Mesenchymal stem cell (in vitro differentiated cells and primary cell): ENCODE measurements around the gene SCAPER.
A peak's percentile ranks its signal among the peaks of the same experiment; 100 is the strongest.

Source experiments
- DNase-seq: peaks from one replicate; pipeline ENCODE4 v3.0.0-alpha.2; 2013
- H2AFZ ChIP-seq: one replicate; pipeline ENCODE4 v1.6.1; 2013; ENCODE audit warnings: low read depth, mild to moderate bottlenecking, control low read depth, inconsistent platforms, low read length, moderate library complexity
- H2AK5ac ChIP-seq: 2 replicates; pipeline ENCODE4 v1.6.1; 2013; ENCODE audit warnings: low read length, moderate library complexity, mild to moderate bottlenecking, inconsistent platforms; ENCODE audit not compliant: severe bottlenecking
- H2BK120ac ChIP-seq: one replicate; pipeline ENCODE4 v1.6.1; 2013; ENCODE audit warnings: low read depth, mild to moderate bottlenecking, inconsistent platforms, low read length, moderate library complexity
- H2BK12ac ChIP-seq, 2 experiments: one replicate each; pipeline ENCODE4 v1.6.1; 2013; ENCODE audit warnings: inconsistent platforms in 2 of 2, low read length in 2 of 2, mild to moderate bottlenecking in 2 of 2, moderate library complexity in 2 of 2, control low read depth in 1 of 2
- H2BK15ac ChIP-seq: one replicate; pipeline ENCODE4 v1.6.1; 2013; ENCODE audit warnings: mild to moderate bottlenecking, low read depth, inconsistent platforms; ENCODE audit not compliant: poor library complexity, severe bottlenecking
- H2BK5ac ChIP-seq: 2 replicates; pipeline ENCODE4 v1.6.1; 2013; ENCODE audit warnings: low read depth, mild to moderate bottlenecking, low read length, control low read depth, inconsistent platforms; ENCODE audit not compliant: poor library complexity, severe bottlenecking
- H3K14ac ChIP-seq, 2 experiments: one replicate each; pipeline ENCODE4 v1.6.1; 2013; ENCODE audit warnings: inconsistent platforms in 2 of 2, low read length in 2 of 2, control low read depth in 1 of 2, mild to moderate bottlenecking in 1 of 2, moderate library complexity in 1 of 2
- H3K18ac ChIP-seq, 2 experiments: one replicate each; pipeline ENCODE4 v1.6.1; 2013; ENCODE audit warnings: inconsistent platforms in 2 of 2, low read length in 2 of 2, control low read depth in 1 of 2, low read depth in 1 of 2, mild to moderate bottlenecking in 1 of 2
- H3K23ac ChIP-seq, 2 experiments: one replicate each; pipeline ENCODE4 v1.6.1; 2013; ENCODE audit warnings: inconsistent platforms in 2 of 2, low read length in 2 of 2, mild to moderate bottlenecking in 2 of 2, moderate library complexity in 2 of 2, control low read depth in 1 of 2
- H3K27ac ChIP-seq: 2 replicates; pipeline ENCODE4 v1.5.1; 2013; ENCODE audit warnings: mild to moderate bottlenecking, moderate library complexity, low read length, control low read depth, inconsistent platforms; ENCODE audit not compliant: poor library complexity, severe bottlenecking
- H3K27me3 ChIP-seq, 2 experiments: 2 replicates each; pipeline versions ENCODE4 v1.6.1 to v1.7.0; 2013; ENCODE audit warnings: low read length in 2 of 2, mild to moderate bottlenecking in 2 of 2, moderate library complexity in 2 of 2, control low read depth in 1 of 2, inconsistent platforms in 1 of 2; ENCODE audit not compliant: control insufficient read depth in 1 of 2, insufficient read depth in 1 of 2
- H3K36me3 ChIP-seq, 2 experiments: 2 replicates each; pipeline versions ENCODE4 v1.6.1 to v1.7.0; 2013; ENCODE audit warnings: low read length in 2 of 2, control low read depth in 1 of 2, inconsistent platforms in 1 of 2, low read depth in 1 of 2, mild to moderate bottlenecking in 1 of 2; ENCODE audit not compliant: insufficient read depth in 2 of 2, control insufficient read depth in 1 of 2
- H3K4ac ChIP-seq, 2 experiments: one replicate each; pipeline ENCODE4 v1.6.1; 2013; ENCODE audit warnings: inconsistent platforms in 2 of 2, low read length in 2 of 2, mild to moderate bottlenecking in 2 of 2, moderate library complexity in 2 of 2, control low read depth in 1 of 2, low read depth in 1 of 2
- H3K4me1 ChIP-seq: 2 replicates; pipeline ENCODE4 v1.6.1; 2013; ENCODE audit warnings: low read depth, low read length, control low read depth; ENCODE audit not compliant: control insufficient read depth, insufficient read depth
- H3K4me2 ChIP-seq: 2 replicates; pipeline ENCODE4 v1.6.1; 2013; ENCODE audit warnings: low read length, mild to moderate bottlenecking, inconsistent platforms; ENCODE audit not compliant: poor library complexity, severe bottlenecking
- H3K4me3 ChIP-seq, 2 experiments: 2 replicates each; pipeline versions ENCODE4 v1.5.1 to v1.7.0; 2013; ENCODE audit warnings: low read length in 2 of 2, mild to moderate bottlenecking in 2 of 2, control low read depth in 1 of 2, low read depth in 1 of 2; ENCODE audit not compliant: insufficient read depth in 1 of 2
- H3K79me1 ChIP-seq: replicated peaks from 2 replicates; pipeline ENCODE4 v1.6.1; 2013; ENCODE audit warnings: mild to moderate bottlenecking, control low read depth, low read length, inconsistent platforms; ENCODE audit not compliant: poor library complexity, severe bottlenecking
- H3K9ac ChIP-seq: 2 replicates; pipeline ENCODE4 v1.7.0; 2013; ENCODE audit warnings: mild to moderate bottlenecking, low read length, moderate library complexity
- H3K9me3 ChIP-seq: 2 replicates; pipeline ENCODE4 v1.7.0; 2013; ENCODE audit warnings: mild to moderate bottlenecking, low read length; ENCODE audit not compliant: control insufficient read depth
- H4K8ac ChIP-seq: one replicate; pipeline ENCODE4 v1.6.1; 2013; ENCODE audit warnings: inconsistent platforms, mild to moderate bottlenecking, low read length, moderate library complexity
- H4K91ac ChIP-seq: one replicate; pipeline ENCODE4 v1.6.1; 2013; ENCODE audit warnings: mild to moderate bottlenecking, low read length, inconsistent platforms
- WGBS: methylation state at CpG from one replicate; pipeline ENCODE4 v1.1.7; 2013; ENCODE audit warnings: mixed read lengths; 5-methylcytosine and 5-hydroxymethylcytosine counted together

SCAPER gene

DNA sequence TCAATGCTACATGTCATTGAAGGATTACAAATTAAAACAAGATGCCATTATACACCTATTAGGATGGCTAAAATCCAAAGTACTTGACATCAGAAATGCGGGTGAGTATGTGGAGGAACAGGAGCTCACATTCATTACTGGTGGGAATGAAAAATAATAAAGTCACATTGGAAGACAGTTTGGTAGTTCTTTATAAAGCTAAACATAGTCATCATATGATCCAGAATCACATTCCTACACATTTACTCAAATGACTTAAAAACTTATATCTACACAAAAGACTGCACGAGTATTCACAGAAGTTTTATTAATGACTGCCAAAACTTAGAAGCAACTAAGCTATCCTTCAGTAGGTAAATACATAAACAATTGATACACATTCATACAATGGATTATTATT lies 421.4 kb downstream of the SCAPER start:
- no peak overlapping the region for H2BK15ac ChIP-seq
- H3K27ac ChIP-seq = no peak overlapping the region
- H4K8ac ChIP-seq = no peak overlapping the region
- no peaks in the 10 kb centered on the region for H3K36me3 ChIP-seq
- H2AFZ ChIP-seq = no peak overlapping the region
- H3K27me3 ChIP-seq = no peaks in the 10 kb centered on the region
- H3K9me3 ChIP-seq = no peaks in the 10 kb centered on the region
- DNase-seq = no peak
- H3K79me1 ChIP-seq = no peaks in the 10 kb centered on the region
- H3K4me1 ChIP-seq = no peaks in the 10 kb centered on the region
- no peak overlapping the region for H3K9ac ChIP-seq
- WGBS = 88% methylated on average over 1 of the region's 2 CpGs
- H3K14ac ChIP-seq = no peak overlapping the region
- H4K91ac ChIP-seq = no peak overlapping the region
- no peak overlapping the region for H3K4me2 ChIP-seq
- H2BK5ac ChIP-seq = no peak overlapping the region
- no peak overlapping the region for H3K4me3 ChIP-seq
- H3K23ac ChIP-seq = no peak overlapping the region
- H3K4ac ChIP-seq = no peak overlapping the region
- no peak overlapping the region for H2BK12ac ChIP-seq
- no peak overlapping the region for H2BK120ac ChIP-seq
- H2AK5ac ChIP-seq = no peak overlapping the region
- no peak overlapping the region for H3K18ac ChIP-seq

DNA sequence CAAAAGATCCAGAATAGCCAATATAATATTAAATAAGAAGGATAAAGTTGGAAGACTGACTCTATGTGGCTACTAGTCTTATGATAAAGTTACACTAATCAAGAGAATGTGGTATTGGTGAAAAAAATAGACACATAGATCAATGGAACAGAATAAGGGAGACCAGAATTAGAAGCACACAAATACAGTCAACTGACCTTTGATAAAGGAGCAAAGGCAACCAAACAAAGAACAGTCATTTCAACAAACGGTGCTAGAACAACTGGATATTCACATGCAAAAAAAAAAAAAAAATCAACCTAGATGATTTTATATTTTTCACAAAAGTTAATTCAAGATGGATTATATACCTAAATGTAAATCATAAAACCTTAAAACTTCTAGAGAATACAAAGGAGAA lies 422.1 kb downstream of the SCAPER start:
- no peak overlapping the region for H2AK5ac ChIP-seq
- no peak overlapping the region for H3K4ac ChIP-seq
- H3K27ac ChIP-seq = no peak overlapping the region
- H3K23ac ChIP-seq = no peak overlapping the region
- no peak overlapping the region for H2BK15ac ChIP-seq
- H2BK5ac ChIP-seq = no peak overlapping the region
- H2AFZ ChIP-seq = no peak overlapping the region
- H3K79me1 ChIP-seq = no peaks in the 10 kb centered on the region
- no peaks in the 10 kb centered on the region for H3K36me3 ChIP-seq
- H3K4me2 ChIP-seq = no peak overlapping the region
- no peak for DNase-seq
- H3K18ac ChIP-seq = no peak overlapping the region
- H4K91ac ChIP-seq = no peak overlapping the region
- no peak overlapping the region for H3K4me3 ChIP-seq
- H3K9me3 ChIP-seq = no peaks in the 10 kb centered on the region
- H3K4me1 ChIP-seq = no peaks in the 10 kb centered on the region
- no peak overlapping the region for H2BK12ac ChIP-seq
- H3K27me3 ChIP-seq = no peaks in the 10 kb centered on the region
- H2BK120ac ChIP-seq = no peak overlapping the region
- no peak overlapping the region for H4K8ac ChIP-seq
- H3K14ac ChIP-seq = no peak overlapping the region
- no CpG with 5 or more reads among the region's 1 CpG for WGBS
- H3K9ac ChIP-seq = no peak overlapping the region

DNA sequence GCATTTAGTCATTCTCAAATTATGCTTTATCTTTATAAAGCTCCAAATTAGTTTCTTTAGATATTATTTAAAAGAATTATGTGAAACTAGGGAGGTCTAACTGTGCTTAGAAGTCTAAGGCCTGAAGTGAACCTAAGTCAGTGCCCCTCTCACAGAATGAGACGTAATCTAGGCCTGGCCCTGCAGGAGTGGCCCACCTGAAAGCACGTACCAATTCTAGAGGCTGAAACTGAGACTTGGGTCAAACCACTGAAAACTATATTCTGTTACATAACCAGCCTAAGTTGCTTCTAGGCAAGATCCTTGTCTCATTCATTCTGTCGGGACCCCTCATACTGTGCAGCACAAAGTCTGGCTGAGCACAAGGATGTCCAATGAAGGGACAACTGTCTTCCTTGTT lies 424.9 kb downstream of the SCAPER start:
- Histone ChIP-seq H3K27ac (no peak overlapping the region), H3K9ac (no peak overlapping the region), H3K36me3 (no peaks in the 10 kb centered on the region), H2BK12ac (no peak overlapping the region), H3K79me1 (no peaks in the 10 kb centered on the region), H2BK120ac (no peak overlapping the region), H3K4ac (no peak overlapping the region), H3K27me3 (no peaks in the 10 kb centered on the region), H3K14ac (no peak overlapping the region), H3K4me2 (no peak overlapping the region), H3K18ac (no peak overlapping the region), H2AFZ (no peak overlapping the region), H4K8ac (no peak overlapping the region), H4K91ac (no peak overlapping the region), H2BK15ac (no peak overlapping the region), H3K9me3 (no peaks in the 10 kb centered on the region), H3K23ac (no peak overlapping the region), H3K4me1 (no peaks in the 10 kb centered on the region), H2AK5ac (no peak overlapping the region), H2BK5ac (no peak overlapping the region), H3K4me3 (no peak overlapping the region)
- no peak for DNase-seq
- WGBS = 94% methylated on average over 3 of the region's 3 CpGs

DNA sequence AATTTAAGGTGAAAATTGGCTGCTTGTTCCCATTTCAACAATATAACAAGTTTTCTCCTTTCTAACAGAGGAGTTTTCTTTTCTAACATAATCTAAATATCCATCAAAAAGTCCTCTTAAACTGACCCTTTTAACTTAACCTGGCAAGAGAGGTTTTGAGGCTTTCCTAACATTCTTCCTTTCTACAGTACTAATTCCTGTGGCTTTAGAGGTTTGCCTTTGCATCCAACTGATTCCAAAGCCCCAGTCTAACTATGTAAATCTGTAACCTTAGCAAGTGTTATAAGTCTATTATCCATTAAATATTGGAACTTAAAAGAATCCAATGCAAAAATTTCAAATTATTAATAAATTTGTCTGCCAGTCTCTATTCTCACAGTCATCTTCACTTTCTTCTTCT lies 434.4 kb downstream of the SCAPER start:
- Histone ChIP-seq H3K4ac (no peak overlapping the region), H3K14ac (no peak overlapping the region)

More for the DNA sequence above, 434.4 kb downstream of the SCAPER start:
- Histone ChIP-seq H3K27ac (no peak overlapping the region), H3K4me1 (peaks cover 1% of the 10 kb centered on the region), H3K36me3 (no peaks in the 10 kb centered on the region), H3K9ac (no peak overlapping the region), H3K4me3 (no peak overlapping the region), H4K91ac (no peak overlapping the region), H3K18ac (no peak overlapping the region), H3K23ac (no peak overlapping the region), H3K4me2 (no peak overlapping the region), H3K9me3 (peaks cover 23% of the 10 kb centered on the region), H4K8ac (no peak overlapping the region), H2BK5ac (no peak overlapping the region), H2AK5ac (no peak overlapping the region), H3K27me3 (no peaks in the 10 kb centered on the region), H2BK120ac (no peak overlapping the region), H2AFZ (no peak overlapping the region), H2BK12ac (no peak overlapping the region), H3K79me1 (no peaks in the 10 kb centered on the region), H2BK15ac (no peak overlapping the region)
- peak; percentile 16 for DNase-seq
